Islet of Langerhans (tissue), 1 donor: ENCODE data around the gene TAS2R14.

Experiments used
- FAIRE-seq: peaks from one replicate; lab custom pipeline; 2011; peaks lifted over from hg19 to GRCh38; lab: Jason Lieb, UNC

Gene TAS2R14

DNA sequence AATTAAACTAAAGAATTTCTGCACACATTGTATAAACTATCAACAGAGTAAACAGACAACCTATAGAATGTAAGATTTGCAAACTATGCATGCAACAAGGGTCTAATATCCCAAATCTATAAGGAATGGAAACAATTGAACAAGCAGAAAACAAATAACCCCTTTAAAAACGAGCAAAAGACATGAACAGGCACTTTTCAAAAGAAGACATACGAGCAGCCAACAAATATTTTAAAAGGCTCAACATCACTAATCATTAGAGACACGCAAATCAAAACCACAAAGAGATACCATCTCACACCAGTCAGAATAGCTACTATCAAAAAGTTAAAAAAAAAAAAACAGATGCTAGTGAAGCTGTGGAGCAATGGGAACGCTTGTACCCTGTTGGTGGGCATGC, 34.4 kb downstream of the TAS2R14 start:
- no peak for FAIRE-seq

DNA sequence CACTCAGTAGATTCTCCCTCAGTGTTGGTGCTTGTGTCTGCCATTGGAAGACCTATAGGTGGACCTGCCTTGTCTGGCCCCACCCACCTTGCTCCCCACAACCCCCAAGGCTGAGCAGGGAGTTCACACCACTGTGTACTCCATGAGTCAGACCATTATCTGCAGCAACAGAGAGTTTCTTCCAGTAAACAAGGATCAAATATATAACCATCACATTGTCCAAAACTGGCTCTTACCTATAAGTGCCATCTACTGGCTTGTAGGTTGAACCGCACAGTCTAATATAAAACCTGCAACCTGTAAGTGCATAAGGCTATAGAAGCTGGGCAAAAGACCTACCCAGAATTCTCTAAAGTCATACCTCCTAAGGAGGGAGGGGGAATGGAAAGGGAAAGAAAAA, 37.6 kb downstream of the TAS2R14 start:
- no peak for FAIRE-seq

DNA sequence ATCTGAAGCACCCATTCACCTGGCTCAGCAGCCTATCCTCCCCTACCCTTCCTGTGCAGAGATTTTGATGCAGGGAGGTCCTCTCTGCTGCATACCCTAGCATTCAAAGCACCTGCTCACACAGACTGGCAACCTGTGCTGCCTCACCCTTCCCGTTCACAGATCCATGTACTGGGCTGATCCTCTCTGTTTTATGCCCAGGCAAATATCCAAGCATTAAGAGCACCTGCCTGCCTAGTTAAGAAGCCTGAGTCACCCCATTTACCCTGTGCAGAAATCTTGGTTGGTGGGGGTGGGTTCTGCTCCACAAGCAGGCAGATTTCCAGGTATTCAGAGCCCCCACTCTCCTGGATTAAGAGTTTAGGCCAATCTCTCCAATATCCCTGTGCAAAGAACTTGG, 38.1 kb downstream of the TAS2R14 start:
- FAIRE-seq: no peak

DNA sequence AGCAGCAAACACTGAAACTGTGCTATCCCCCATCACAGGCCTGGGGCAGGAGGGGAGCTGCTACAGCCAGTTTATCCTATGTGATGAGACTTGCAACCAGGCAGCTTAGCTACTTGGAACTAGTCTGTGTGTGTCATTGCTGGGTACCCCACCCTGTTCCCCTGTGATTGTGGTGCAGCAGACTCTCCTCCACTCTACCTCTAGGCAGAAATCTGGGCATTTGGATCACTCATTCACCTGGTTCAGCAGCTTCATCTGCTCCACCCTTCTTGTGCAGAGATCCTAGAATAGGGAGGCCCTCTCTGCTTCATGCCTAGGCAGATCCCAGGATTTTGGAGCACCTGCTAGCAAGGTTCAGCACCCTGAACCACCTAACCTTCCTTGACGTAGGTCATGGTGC, 38.5 kb downstream of the TAS2R14 start:
- no peak for FAIRE-seq

DNA sequence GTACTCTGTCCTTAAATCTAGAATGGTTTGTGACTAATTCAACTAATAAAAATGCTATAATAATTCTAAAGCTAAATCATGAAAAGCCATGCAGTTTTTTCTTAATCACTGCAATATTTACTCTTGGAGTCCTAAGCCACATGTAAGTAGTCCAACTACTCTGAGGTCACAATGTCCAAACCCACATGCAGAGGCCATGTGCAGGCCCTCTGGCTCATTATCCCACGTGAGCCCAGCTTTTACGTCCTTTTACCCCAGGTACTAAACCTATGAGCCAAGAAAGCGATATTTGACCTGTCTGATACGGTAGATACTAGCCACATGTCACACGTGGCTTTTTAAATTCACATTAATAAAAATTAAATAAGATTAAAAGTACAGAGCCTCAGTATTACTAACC, 42.2 kb downstream of the TAS2R14 start:
- FAIRE-seq: no peak

DNA sequence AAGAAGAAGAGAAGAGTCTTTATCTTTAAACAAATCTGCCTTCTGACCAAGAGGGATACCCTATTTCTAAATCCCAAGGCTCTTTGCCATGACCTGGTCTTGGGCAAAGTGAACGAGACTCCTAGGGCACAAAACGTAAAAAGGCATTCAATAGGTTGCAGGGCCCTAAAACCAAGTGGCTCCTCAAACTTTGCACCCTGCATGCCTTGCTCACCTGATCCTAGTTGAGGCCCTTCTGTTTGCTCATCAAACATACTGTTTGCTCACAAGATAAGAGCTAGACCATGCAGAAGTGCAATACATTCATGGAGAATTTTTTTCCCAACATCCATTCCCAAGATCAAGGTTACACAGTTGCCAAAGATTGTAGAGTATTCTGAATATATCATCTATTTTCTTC, 47.1 kb downstream of the TAS2R14 start:
- no peak for FAIRE-seq

DNA sequence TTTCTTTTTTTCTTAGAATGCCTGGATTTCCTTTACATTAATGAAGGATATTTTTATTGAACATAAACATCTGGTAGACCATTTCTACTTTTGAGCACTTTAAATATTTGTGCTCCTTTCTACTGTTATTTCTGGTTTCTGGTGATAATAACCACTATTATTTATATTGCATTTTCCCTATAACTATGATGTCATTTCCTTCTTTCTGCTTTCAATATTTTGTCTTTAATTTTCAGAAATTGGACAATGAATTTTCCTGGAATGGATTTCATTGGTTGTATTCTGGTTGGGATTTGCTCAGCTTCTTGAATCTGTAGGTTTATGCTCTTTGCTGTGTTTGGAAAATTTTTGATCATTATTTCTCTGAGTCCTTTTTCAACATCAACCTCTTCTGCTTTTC, 49.8 kb downstream of the TAS2R14 start:
- no peak for FAIRE-seq
